Inflammatory macrophage treated with lipopolysaccharide for 1 hour (primary cell): Measurements from ENCODE around the gene FANCD2.
"Not testable (repeated sequence)": the region's sequence is repeated elsewhere in the genome, so short reads cannot be mapped to it uniquely, and the experiment has no call there.

Experiments
- DNase-seq, 2 donors: peaks; one replicate each; pipeline ENCODE4 v3.0.0-alpha.2; 2020 to 2022

The FANCD2 gene

GRCh38 chr3:10026084-10026890, at the start of gene FANCD2:
TSS of gene FANCD2 (plus strand) at chr3:10026437. CDS start at chr3:10028658, 2,221 bp downstream.
- DNase-seq = peak; percentile 79 to 97

- DNase-seq = peak; percentile 89 to 94
Observed at GRCh38 chr3:9976721-9977709, 49.2 kb upstream of the FANCD2 start.

DNA sequence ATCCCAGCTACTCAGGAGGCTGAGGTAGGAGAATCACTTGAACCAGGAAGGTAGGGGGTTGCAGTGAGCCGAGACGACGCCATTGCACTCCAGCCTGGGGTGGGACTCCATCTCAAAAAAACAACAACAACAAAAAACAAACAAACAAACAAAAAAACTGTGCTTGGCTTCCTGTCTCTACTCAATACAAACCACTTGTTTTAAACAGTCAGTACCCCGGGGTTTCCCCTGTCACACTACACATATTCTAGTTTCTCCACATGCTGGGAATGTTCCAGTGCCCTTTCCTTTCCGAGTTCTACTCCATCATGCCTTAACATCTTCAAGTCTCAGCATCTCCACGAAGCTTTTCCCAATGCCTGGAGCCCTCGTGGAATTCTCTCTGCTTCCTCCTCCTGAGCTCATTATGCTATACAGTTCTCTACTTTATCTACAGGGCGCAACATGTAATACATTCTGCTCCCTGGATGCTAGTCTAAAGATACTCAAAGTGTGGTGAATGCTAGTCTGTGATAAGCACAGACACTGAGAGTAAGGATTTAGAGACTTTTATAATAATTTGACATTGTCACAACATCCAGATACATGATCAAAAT, 47.4 kb upstream of the FANCD2 start:
- DNase-seq = no peak

- DNase-seq = no peak
Observed at GRCh38 chr3:9980251-9980650, 46.0 kb upstream of the FANCD2 start.

- no peak for DNase-seq
Observed at GRCh38 chr3:9986230-9986725, 40.0 kb upstream of the FANCD2 start.

- DNase-seq = no peak
Observed at GRCh38 chr3:9994086-9994844, 32.0 kb upstream of the FANCD2 start.

DNA sequence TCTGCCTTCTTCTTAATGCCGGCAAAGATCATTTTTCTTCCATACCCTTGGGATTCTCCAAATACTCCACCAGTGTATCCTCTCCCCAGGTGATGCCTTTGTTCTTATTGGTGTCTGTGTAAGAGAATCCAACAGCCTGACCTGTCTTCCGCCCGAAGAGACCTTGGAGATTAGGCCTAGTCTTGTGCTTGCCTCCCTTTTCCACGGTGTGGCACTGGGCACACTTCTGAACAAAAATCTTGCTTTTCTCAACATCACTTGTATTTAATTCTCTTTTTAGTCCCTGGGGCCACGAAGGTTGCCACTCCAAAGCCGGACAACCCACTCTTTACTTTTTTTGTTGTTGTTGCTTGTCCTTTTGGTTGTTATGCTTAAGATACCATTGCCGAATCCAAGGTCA, 25.6 kb upstream of the FANCD2 start:
- no peak for DNase-seq

DNA sequence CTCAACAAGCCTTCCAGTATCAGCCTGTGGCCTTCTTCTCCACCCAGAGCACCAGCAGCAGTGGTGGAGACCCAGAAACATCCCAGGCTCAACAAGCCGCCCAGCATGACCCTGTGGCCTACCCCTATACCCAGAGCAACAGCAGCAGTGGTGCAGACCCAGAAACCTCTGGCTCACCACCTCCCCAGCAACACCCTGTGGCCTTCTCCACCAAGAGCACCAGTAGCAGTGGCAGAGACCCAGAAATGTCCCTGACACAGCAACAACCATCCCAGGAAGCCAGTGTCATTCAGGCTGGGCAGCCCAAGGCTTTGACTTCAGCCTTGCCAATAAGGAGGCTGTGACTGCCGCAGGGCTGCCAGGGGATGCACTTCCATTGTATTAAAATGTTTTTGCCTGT, 23.3 kb upstream of the FANCD2 start:
- DNase-seq = no peak

DNA sequence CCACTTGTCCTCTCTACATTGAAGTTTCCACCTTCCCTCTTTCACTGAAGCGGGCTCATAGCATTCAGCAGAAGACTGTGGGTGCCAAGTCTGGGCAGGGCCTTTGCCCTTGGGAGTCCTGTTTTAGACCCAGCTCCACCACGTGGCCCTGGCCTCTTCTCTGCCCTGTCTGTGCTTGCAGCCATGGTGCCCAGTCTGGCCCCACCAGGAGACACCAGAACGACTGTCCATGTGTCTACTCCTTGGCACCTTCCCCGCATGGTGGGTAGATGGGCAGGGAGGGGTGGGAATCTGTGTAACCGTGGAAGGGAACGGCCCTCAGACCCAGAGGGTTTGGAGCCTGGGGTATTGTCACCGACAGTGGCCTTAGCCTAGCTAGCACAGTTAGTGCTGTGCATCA, 21.7 kb upstream of the FANCD2 start:
- no peak for DNase-seq

GRCh38 chr3:10004960-10005564, 21.2 kb upstream of the FANCD2 start:
- DNase-seq = no peak

DNA sequence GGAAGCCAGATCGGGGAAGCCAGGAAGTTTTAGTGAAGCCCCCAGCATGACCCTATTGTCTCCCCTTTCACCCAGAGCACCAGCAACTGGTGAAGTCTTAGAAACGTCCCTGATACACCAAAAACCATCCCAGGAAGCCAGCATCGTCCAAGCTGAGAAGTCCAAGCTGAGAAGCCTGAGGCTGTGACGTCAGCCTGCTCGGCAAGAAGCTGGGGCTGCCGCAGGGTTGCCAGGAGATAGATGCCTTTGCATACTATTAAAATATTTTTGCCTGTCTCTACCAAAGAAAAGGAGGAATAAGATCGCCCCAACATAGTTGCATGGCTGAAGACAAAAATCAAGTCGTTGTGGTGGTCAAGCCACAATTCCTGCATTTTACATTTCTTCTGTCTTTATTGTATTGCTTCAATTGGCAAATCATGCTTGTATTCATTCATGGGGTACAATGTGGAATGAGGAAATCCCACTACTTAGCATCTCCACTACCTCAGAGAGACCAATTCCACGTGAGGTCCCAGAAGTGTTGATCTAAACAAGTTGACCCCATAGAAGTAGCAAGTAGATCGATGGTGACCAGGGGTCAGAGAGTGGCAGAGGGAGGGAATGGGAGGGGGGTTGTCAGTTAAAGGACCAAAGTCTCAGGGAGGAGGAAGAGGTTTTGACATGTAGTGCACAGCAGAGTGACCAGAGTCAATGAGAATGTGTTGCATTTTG, 20.0 kb upstream of the FANCD2 start:
- no peak for DNase-seq

- DNase-seq = no peak
Observed at GRCh38 chr3:10006762-10007090, 19.5 kb upstream of the FANCD2 start.

- DNase-seq = no peak
Observed at GRCh38 chr3:10007126-10007782, 19.0 kb upstream of the FANCD2 start.

GRCh38 chr3:10008216-10008587, 18.0 kb upstream of the FANCD2 start:
- DNase-seq = not testable (repeated sequence)

GRCh38 chr3:10008588-10009344, 17.5 kb upstream of the FANCD2 start:
- peak; percentile 70 to 94 for DNase-seq

DNA sequence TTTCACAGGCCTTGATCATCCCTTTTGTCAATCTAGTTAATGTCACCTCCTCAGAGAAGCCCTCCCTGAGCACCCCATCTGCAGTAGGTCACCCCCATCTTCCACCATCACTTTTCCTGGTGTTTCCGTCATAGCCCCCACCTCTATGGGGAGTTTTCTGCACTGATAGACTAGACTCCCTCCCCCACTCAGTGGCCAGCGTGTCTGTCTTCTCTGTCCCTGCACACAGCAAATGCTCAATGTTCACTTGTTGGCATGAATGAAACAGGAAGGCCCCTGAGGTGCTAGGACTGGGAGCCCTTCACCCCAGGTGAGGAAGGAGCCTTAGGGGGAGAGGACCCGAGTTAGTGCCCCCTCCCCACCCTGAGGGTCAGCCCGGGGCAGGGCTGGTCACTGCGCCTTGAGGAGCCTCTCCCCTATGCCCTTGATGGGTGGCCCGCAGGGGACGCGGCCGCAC, 15.8 kb upstream of the FANCD2 start:
- no peak for DNase-seq

DNA sequence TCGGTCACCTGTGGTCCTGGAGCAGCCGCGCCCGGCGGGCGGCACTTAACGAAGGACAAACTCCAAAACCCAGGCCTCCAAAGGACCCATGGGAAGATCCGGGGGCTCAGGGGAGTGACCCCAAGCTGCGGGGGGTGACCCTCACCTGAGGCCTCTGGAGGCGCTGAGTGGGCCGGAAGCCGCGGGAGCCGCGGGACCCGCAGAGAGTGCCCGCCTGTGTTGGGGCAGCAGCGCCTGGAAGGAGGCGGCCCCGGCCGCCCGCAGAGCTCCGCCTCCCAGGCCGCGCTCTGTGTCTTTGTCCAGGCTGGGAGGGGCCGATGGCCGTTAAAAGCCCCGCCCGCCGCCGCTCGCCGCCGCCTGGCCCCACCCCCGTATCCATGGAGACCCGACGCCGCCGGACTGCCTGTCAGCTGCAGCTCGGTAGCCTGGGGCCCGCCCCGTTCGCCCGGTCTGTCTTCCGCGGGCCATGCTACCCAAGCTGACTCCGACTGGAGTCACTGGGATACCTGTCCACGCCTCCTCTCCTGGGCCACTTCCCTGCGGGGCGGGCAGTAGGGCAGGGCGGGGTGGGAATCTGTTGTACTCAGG, 15.3 kb upstream of the FANCD2 start:
- peak; percentile 83 to 95 for DNase-seq

GRCh38 chr3:10011631-10012030, 14.6 kb upstream of the FANCD2 start:
- no peak for DNase-seq

DNA sequence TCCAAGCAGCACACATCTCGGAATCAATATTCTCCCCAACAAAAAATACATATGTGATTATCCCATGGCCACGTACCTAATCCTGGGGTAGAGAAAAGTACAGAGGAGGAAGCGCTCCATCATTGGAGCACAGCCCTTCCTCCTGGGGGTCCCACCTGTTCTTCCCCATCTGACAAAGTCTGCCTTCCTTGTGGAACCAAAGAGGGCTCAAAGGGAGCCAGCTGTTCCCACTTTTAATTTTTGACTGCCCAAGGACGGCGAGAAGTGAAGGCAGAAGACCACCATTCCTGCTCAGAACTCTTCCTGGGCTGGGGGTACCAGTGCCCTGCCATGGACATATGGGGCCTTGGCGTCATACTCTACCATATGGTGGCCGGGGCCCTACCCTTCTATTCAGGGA, 14.1 kb upstream of the FANCD2 start:
- DNase-seq = no peak
